GM18519 (cell line): ENCODE results near the gene BCL2.

Experiments used
- ATAC-seq: cut with Tn5 transposase; IDR thresholded peaks from one replicate; pipeline ENCODE4 v1.9.1; 2021; ENCODE audit warnings: mild to moderate bottlenecking, moderate library complexity; ENCODE audit not compliant: unreplicated experiment, low FRiP score

BCL2 gene

DNA sequence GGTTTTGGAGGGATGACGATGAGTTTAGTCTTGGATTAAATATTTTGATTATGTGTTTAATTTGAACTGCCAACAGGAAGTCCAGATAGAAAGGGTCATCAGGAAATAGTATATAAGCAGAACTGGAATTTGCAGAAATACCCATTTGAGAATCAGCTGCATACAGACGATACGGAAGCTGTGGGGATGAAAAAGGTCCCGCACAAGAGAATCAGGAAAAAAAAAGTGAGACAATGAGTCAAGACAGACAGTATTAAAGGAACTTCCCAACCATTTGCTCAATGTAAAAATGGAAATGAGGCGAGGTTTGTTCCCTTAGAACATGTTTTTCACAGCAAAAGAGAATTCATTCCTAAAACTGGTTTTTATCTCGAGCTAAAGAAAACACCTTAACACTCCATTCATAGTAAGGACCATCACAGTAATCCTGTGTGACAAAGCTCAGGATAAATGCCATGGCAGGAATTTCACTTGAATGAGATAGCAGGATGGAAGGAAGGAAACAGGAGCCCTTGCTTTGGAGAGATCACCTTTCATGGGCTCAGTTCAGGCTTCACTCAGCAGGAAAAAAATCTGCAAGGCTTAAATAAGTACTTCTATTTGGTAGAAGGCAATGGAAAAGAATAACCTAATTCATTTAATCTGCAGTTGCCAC is 29.3 kb downstream of the BCL2 start:
- no peak for ATAC-seq

GRCh38 chr18:63288311-63288710 is 31.3 kb downstream of the BCL2 start:
- no peak for ATAC-seq

GRCh38 chr18:63287691-63288220 is 31.8 kb downstream of the BCL2 start:
- no peak for ATAC-seq

DNA sequence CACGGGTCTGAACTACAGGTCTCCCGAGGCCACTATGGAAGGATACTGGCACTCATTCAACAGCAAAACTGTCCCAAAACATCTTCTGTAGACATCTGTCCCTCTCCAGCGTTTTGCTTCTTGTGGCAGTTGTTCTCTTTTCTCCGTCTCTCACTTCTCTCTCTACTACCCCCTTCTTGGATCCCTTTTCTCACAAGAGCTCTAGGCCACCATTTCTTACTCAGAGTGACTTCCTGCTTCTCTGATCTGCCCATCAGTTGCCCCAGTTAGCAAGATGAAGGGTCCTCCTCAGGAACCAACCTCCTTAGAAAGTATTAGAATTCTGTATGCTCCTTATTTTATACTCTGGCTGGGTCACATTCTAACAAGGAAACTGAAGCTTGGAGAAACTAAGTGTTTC is 32.6 kb downstream of the BCL2 start:
- ATAC-seq, result no peak

- ATAC-seq, result peak; percentile 83
Observed at GRCh38 chr18:63284827-63285733, 34.5 kb downstream of the BCL2 start.

DNA sequence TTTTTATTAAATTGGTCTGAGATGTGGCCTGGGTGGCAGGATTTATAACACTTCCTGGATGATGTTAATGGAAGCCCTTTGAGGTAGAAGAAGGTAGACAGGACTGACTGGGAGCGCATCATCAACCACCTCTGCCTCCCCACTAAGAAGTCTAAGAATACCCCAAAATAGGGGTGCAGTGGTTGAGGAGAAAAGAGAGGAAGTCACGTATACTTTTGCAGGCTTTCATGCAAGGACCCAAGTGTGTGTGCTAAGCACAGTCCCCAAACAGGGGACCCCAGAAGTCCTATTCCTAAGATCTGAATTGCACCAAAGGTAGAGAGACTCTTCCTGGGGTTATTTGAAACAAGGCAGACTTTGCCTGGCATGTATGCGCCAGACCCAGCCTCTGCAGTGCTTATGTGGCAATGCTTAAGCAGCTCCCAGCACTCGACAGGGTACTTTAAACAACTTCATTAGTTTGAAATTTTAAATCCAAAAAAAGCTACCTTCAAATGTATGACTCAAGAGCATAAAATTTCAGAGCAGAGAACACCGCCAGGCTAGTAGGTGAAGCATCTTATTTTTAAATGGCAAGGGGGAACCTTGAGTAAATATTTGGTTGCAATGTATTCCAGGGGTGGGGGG is 35.3 kb downstream of the BCL2 start:
- ATAC-seq, result no peak

- no peak for ATAC-seq
Observed at GRCh38 chr18:63283305-63284094, 36.1 kb downstream of the BCL2 start.

DNA sequence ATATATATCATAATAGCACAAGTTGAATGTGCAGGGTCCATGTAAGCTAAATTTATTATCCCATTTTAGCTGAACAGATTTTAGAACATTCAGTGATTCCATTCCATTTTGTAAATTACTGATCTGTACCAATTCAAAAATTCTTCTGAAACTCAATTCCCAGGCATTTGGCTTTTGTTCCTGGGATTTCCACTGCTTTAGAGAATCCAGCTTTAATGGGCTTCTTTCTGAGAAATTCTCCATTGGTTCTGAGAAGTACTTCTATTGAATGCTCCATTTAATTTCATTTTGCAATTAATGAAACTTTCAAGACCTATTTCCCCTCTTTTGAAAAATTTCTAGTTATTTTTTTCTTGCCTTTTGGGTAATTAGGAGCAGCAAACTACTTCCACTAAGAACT is 36.8 kb downstream of the BCL2 start:
- ATAC-seq, result no peak

DNA sequence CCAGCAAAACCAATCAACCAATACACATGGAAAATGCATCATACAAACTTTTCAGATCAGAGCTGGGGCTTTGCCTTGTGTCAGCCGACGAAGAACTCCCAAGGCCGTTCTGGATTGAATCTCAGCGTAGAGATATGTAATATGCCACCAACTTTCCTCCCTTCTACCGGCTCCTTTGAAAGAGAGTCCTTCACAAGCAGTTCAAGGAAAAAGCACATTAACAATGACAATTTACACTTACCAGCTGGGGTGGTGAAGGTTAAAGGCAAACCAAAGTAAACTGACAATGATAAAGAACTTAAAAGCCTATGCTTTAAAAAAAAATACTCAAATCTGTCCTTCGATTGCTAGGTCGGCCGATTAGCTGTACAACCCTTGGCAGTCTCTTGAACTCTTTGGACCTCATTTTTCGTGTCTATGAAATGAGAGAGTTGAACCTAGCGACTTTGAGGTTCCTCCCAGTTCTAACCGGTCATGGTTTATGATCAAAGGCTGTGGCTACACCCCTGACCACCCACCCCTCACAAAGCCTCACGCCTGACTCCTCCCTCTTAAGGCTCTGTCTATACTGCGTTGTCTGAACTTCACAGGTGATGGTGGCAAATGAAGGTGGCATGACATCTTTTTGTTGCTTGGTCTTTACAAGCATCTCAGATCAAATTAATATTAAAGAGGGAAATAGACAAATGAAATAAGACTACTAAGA is 46.2 kb downstream of the BCL2 start:
- no peak for ATAC-seq

- ATAC-seq, result no peak
Observed at GRCh38 chr18:63272638-63273037, 46.9 kb downstream of the BCL2 start.

DNA sequence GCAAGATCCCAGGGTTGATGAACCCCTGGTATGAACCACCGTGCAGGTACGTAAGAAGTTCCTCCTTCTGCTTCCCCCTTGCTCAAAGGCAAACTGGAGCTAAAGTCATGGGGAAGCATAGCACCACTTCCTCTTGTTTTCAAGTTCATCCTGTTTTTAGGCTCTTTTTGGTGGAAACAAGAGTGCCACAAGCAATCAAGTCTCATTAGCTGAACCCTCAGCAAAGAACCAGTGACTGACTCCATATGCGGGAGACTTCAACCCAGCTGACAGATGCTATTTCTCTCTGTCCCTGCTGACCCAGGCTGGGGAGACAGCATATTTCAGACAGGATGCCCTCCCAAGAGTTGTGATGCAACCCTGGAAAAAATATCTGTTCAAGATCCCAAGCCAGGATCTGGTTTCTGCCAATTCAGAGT is 47.7 kb downstream of the BCL2 start:
- ATAC-seq, result no peak

- no peak for ATAC-seq
Observed at GRCh38 chr18:63271148-63271547, 48.4 kb downstream of the BCL2 start.

DNA sequence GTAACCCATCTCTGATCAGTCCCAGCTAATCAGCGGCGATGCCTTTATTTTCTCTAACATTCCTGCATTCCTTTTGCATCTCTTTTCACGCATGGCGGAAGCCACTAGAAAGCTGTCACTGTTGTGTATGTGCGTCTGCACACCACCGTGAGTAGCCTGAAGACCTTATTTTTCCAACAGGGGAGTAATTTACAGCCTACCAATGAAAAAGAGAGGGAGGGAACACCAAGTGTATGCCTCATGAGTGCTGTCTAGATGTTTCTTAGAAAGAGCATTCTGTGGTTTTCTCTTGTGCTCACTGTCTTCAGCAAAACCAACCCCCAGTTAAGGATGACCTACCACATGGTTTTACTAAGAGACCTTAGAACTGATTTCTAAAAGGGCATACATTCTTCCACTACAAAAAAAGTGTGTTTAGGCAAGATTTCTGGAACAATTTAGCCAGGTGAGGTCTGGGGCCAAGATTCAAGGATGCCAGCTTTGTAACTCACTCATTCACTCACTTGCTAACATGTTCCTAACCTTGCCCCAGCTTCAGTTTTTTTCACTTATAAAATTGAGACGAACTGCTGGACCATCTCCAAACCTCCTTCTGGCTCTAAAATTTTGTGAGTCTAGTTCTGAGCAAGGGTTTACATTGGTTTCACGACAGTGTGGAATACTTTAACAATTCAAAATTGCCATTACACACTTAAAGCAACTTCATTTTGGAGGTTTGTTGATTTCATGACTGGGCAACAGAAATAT is 51.4 kb downstream of the BCL2 start:
- ATAC-seq, result no peak

GRCh38 chr18:63266888-63267790 is 52.4 kb downstream of the BCL2 start:
- ATAC-seq, result no peak

GRCh38 chr18:63265326-63265725 is 54.2 kb downstream of the BCL2 start:
- ATAC-seq, result no peak

GRCh38 chr18:63264871-63265270 is 54.7 kb downstream of the BCL2 start:
- no peak for ATAC-seq

GRCh38 chr18:63263444-63263843 is 56.1 kb downstream of the BCL2 start:
- no peak for ATAC-seq
